GM13976 (cell line): ENCODE measurements around the gene CLDN18.

Source experiments
- DNase-seq: peaks from one replicate; pipeline ENCODE4 v3.0.0; 2012; ENCODE audit warnings: low spot score
- in situ Hi-C: fragments of 300-500 bp; cut with MboI; formaldehyde crosslinking; loops from one replicate; pipeline ENCODE4 v1.12.0; 2022; ENCODE audit warnings: low sequenced_read_pairs, mixed read lengths, inconsistent platforms; ENCODE audit not compliant: unreplicated experiment
- TF ChIP-seq, protein P1 (sequence below): IDR thresholded peaks from 2 replicates; pipeline ENCODE4 v1.5.1; 2012; ENCODE audit warnings: borderline replicate concordance, mild to moderate bottlenecking; ENCODE audit not compliant: insufficient read depth; ENCODE audit errors: extremely low read depth, missing control alignments, control extremely low read depth

Gene CLDN18

DNA sequence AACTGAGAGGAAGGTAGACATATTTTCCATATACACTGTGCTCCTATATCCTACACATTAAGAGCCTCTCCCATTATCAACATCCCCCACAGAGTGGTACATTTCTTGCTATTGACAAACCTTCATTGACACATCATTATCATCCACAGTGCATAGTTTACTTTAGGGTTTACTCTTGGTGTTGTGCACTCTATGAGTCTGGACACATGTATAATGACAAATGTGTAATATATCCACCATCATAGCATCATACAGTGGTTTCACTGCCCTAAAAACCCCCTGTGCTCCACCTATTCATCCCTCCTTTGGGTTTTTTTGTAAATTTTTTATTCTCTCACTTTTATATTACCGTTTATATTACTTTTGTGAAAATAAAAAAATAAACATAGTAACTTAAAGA is 22.2 kb upstream of the CLDN18 start:
- TF ChIP-seq, protein P1, sequence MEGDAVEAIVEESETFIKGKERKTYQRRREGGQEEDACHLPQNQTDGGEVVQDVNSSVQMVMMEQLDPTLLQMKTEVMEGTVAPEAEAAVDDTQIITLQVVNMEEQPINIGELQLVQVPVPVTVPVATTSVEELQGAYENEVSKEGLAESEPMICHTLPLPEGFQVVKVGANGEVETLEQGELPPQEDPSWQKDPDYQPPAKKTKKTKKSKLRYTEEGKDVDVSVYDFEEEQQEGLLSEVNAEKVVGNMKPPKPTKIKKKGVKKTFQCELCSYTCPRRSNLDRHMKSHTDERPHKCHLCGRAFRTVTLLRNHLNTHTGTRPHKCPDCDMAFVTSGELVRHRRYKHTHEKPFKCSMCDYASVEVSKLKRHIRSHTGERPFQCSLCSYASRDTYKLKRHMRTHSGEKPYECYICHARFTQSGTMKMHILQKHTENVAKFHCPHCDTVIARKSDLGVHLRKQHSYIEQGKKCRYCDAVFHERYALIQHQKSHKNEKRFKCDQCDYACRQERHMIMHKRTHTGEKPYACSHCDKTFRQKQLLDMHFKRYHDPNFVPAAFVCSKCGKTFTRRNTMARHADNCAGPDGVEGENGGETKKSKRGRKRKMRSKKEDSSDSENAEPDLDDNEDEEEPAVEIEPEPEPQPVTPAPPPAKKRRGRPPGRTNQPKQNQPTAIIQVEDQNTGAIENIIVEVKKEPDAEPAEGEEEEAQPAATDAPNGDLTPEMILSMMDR: no peak
- in situ Hi-C loops: no loop called here
- DNase-seq: no peak

DNA sequence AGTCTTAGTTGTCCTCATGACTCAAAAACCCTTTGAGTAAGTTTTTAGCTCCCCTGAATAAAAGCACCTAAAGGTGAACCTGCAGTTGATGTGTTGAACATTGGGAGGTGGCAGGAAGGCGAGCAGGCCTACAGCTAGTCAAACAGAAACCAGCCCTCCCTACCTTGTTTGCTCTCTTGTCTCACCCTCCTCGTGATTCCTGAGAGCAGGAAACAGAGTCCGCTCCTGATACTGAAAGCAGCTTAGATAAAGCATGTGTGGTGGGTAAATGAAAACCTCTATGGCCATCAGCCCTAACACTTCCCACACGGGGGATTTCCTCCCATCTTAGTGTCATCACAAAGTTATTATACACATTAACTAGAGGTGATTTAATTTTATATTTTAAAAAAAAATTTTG is 21.8 kb upstream of the CLDN18 start:
- in situ Hi-C loops: no loop called here
- DNase-seq: peak; percentile 44
- TF ChIP-seq, protein P1: no peak

DNA sequence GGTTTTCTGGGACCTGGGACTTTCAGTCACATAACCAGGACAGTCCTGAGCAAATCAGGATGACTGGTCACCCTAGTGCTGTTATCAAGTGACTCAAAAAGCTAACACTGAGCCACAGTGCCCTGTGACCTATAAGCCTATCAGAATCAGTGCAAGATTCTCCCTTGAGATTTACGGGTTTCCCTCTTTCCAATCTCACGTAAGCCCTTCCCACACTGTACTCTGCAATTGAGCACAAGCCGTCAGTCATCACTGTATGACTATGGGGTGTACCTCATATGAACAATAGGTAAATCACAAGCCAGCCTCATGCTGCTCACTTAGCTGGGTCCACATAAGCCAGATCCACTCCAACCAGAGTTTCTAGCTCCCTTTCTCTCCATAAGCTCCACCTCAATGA is 21.0 kb upstream of the CLDN18 start:
- DNase-seq: peak; percentile 29
- in situ Hi-C loops: no loop called here
- TF ChIP-seq, protein P1: no peak

DNA sequence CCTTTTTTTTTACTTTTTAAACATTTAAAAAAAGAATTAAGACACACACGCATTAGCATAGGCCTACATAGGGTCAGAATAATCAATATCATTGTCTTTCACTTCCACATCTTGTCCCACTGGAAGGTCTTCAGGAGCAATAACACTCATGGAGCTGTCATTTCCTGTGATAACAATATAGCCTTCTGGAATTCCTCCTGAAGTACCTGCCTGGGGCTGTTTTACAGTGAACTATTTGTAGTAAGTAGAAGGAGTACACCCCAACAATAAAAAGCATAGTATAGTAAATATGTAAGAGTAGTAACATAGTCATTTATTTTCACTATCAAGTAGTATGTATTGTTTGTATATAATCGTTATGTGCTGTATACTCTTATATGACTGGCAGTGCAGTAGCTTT is 19.5 kb upstream of the CLDN18 start:
- in situ Hi-C loops: no loop called here
- DNase-seq: no peak
- TF ChIP-seq, protein P1: no peak

DNA sequence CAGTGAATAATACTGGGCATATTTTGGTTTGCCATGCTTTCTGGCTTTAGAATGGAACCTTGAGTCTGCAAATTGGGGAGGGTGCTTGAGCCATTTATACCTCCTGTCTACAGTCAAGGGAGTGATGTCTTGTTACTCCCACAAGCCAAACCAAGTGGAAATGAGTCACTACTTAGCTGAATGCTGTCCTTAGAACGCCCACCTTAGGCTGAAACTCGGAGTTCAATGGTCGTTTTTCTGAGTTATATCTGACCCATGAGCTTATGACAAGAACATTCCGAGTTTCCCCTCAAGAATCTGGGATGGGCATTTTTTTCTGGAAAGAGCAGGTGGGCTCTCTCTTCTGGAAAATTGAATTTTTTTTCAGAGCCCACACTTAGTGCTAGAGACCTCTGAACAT is 17.4 kb upstream of the CLDN18 start:
- DNase-seq: no peak
- in situ Hi-C loops: no loop called here
- TF ChIP-seq, protein P1: no peak

DNA sequence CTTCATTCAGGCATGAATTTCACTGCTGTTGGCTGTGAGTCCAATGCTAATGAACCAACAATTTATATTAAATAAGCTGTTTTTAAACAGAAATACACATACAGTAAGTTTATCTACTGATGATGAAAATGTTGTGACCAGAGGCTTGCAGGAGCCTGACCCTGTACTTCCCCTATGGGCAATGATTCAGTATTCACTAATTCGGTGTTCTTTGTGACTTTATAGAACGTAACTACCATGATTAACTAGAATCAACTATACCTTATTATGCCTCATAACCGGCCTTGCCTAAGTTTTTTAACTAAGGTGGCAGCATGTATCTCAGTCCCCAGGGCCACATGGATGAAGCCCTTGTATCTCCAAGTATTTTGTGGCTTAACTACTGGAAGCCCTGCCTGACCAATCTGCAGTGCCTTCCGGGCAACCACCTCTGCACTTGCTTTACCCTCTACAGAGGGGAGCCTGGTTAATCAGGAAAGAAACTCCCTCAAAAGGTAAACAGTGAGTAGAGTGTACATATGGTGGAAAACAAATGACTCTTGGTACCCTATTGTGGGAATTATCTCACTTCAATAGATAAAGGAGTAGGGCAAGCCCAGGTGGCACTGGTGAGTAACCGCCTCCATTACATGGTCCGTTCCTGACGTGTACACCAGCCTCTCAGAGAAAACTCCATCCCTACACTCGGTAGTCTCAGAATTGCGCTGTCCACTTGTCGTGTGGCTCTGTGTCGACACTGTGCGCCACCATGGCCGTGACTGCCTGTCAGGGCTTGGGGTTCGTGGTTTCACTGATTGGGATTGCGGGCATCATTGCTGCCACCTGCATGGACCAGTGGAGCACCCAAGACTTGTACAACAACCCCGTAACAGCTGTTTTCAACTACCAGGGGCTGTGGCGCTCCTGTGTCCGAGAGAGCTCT is 11.6 kb upstream of the CLDN18 start:
- no peak for DNase-seq
- in situ Hi-C loops: no loop called here
- TF ChIP-seq, protein P1: no peak
